ENCODE results near the gene ST6GALNAC3.

Gene ST6GALNAC3

GRCh38 chr1:76371941-76372340, 297.4 kb downstream of the ST6GALNAC3 start:
- no peak for DNase-seq

- no peak for DNase-seq
Observed at GRCh38 chr1:76374086-76374485, 299.5 kb downstream of the ST6GALNAC3 start.

- no peak for DNase-seq
Observed at GRCh38 chr1:76377247-76377646, 302.7 kb downstream of the ST6GALNAC3 start.

GRCh38 chr1:76379506-76379905, 305.0 kb downstream of the ST6GALNAC3 start:
- no peak for DNase-seq

- DNase-seq, result no peak
Observed at GRCh38 chr1:76381450-76382097, 307.0 kb downstream of the ST6GALNAC3 start.

GRCh38 chr1:76388261-76388660, 313.7 kb downstream of the ST6GALNAC3 start:
- no peak for DNase-seq

GRCh38 chr1:76390456-76390855, 315.9 kb downstream of the ST6GALNAC3 start:
- no peak for DNase-seq

- no peak for DNase-seq
Observed at GRCh38 chr1:76395059-76395458, 320.5 kb downstream of the ST6GALNAC3 start.

- DNase-seq, result no peak
Observed at GRCh38 chr1:76402128-76402527, 327.6 kb downstream of the ST6GALNAC3 start.

- no peak for DNase-seq
Observed at GRCh38 chr1:76408303-76408702, 333.8 kb downstream of the ST6GALNAC3 start.

GRCh38 chr1:76410499-76410898, 336.0 kb downstream of the ST6GALNAC3 start:
- no peak for DNase-seq

- no peak for DNase-seq
Observed at GRCh38 chr1:76418531-76418930, 344.0 kb downstream of the ST6GALNAC3 start.

GRCh38 chr1:76419603-76420002, 345.1 kb downstream of the ST6GALNAC3 start:
- no peak for DNase-seq

GRCh38 chr1:76425201-76426145, 350.9 kb downstream of the ST6GALNAC3 start:
- no peak for DNase-seq

GRCh38 chr1:76426606-76427005, 352.1 kb downstream of the ST6GALNAC3 start:
- DNase-seq, result no peak

- DNase-seq, result no peak
Observed at GRCh38 chr1:76428028-76428427, 353.5 kb downstream of the ST6GALNAC3 start.

- no peak for DNase-seq
Observed at GRCh38 chr1:76430531-76430930, 356.0 kb downstream of the ST6GALNAC3 start.

- no peak for DNase-seq
Observed at GRCh38 chr1:76433526-76433925, 359.0 kb downstream of the ST6GALNAC3 start.

- DNase-seq, result no peak
Observed at GRCh38 chr1:76443217-76443616, 368.7 kb downstream of the ST6GALNAC3 start.

GRCh38 chr1:76444773-76445172, 370.2 kb downstream of the ST6GALNAC3 start:
- no peak for DNase-seq

- no peak for DNase-seq
Observed at GRCh38 chr1:76450229-76450628, 375.7 kb downstream of the ST6GALNAC3 start.

GRCh38 chr1:76463278-76463677, 388.7 kb downstream of the ST6GALNAC3 start:
- DNase-seq, result no peak

GRCh38 chr1:76463849-76464248, 389.3 kb downstream of the ST6GALNAC3 start:
- DNase-seq, result no peak

GRCh38 chr1:76465030-76465429, 390.5 kb downstream of the ST6GALNAC3 start:
- DNase-seq, result no peak
